Lower leg skin (tissue), 4 donors: Measurements from ENCODE around the gene FOXB1. TPM values are rescaled to one million over a fixed set of nuclear protein-coding genes. Genes with fewer than 3 reads are reported as not detected.
A peak's percentile ranks its signal among the peaks of the same experiment; 100 is the strongest.

ENCODE experiments used
- DNase-seq, 2 donors: peaks; one replicate each; pipeline ENCODE4 v3.0.0-alpha.2; 2019; ENCODE audit warnings: low spot score in 2 of 2
- H3K4me3 ChIP-seq: fragments of 200-600 bp; sonication (generic); 2 replicates; pipeline ENCODE4 v1.5.1; 2017; ENCODE audit warnings: mild to moderate bottlenecking, low read depth; ENCODE audit not compliant: poor library complexity, severe bottlenecking
- CTCF ChIP-seq, 3 donors: fragments of 450-650 bp; IDR thresholded peaks; one replicate each; pipeline ENCODE4 v1.5.1; 2016; ENCODE audit warnings: antibody characterized with exemption in 3 of 3, mild to moderate bottlenecking in 3 of 3, moderate library complexity in 2 of 3
- POLR2A ChIP-seq, 2 donors: fragments of 450-650 bp; IDR thresholded peaks; one replicate each; pipeline ENCODE4 v1.6.1; 2016 to 2017; ENCODE audit warnings: antibody characterized with exemption in 2 of 2, mild to moderate bottlenecking in 1 of 2, moderate library complexity in 1 of 2
- WGBS, 2 donors: methylation state at CpG; one replicate each; pipeline ENCODE4 v1.1.5; 2018; 5-methylcytosine and 5-hydroxymethylcytosine counted together
- intact Hi-C: fragments of 100-400 bp; cut with DNase I; formaldehyde crosslinking; loops from one replicate; pipeline ENCODE4 v1.15.0; 2023; ENCODE audit warnings: low total_unique reads
- total RNA-seq, 4 donors: library from RNA; depleted of rRNA; stranded (reverse); fragments of >200 nt; gene quantifications; one replicate each; pipeline ENCODE4 v1.1.0, GENCODE V29; 2016

Gene FOXB1
- total RNA-seq, 4 donors from 2014 or later = not detected

GRCh38 chr15:60003243-60004008 is 685 bp upstream of the FOXB1 start:
- intact Hi-C loops = no loop called here
- TF ChIP-seq CTCF (IDR thresholded peaks at IDR 0.05) (no peak), POLR2A (IDR thresholded peaks at IDR 0.05) (no peak)
- 4 to 7% methylated on average over 24 of the region's 24 CpGs for WGBS, 2 donors
- no peak overlapping the region for H3K4me3 ChIP-seq
- DNase-seq = no peak

GRCh38 chr15:60004846-60005351 is 788 bp downstream of the FOXB1 start:
- WGBS, 2 donors = 3 to 4% methylated on average over 30 to 44 of the region's 44 CpGs
- intact Hi-C loops = no loop called here
- no peak for DNase-seq
- no peak overlapping the region for H3K4me3 ChIP-seq
- no peak for TF ChIP-seq POLR2A (IDR thresholded peaks at IDR 0.05)
- TF ChIP-seq CTCF (IDR thresholded peaks at IDR 0.05) = no peak

DNA sequence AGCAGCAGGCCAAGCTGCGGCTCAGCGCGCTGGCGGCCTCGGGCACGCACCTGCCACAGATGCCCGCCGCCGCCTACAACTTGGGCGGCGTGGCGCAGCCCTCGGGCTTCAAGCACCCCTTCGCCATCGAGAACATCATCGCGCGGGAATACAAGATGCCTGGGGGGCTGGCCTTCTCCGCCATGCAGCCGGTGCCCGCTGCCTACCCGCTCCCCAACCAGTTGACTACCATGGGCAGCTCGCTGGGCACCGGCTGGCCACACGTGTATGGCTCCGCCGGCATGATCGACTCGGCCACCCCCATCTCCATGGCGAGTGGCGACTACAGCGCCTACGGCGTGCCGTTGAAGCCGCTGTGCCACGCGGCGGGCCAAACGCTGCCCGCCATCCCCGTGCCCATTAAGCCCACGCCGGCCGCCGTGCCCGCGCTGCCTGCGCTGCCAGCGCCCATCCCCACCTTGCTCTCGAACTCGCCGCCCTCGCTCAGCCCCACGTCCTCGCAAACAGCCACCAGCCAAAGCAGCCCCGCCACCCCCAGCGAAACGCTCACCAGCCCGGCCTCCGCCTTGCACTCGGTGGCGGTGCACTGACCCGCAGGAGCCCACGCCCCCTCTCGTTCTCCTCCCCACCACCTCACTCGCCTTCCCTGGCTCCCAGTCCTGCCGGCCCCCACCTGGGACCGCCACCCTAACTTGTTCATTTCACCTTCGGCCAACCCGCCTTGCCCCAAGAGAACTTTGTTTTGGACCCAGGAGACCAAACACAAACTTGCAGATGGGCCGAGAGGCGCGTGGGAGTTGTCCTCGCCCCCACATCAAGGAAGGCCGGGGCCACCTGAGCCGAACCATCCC is 1.5 kb downstream of the FOXB1 start:
- WGBS, 2 donors = 2 to 4% methylated on average over 38 to 69 of the region's 77 CpGs
- DNase-seq = no peak
- H3K4me3 ChIP-seq = peak overlapping the region; percentile 32
- intact Hi-C loops = no loop called here
- no peak for TF ChIP-seq CTCF (IDR thresholded peaks at IDR 0.05)
- no peak for TF ChIP-seq POLR2A (IDR thresholded peaks at IDR 0.05)

DNA sequence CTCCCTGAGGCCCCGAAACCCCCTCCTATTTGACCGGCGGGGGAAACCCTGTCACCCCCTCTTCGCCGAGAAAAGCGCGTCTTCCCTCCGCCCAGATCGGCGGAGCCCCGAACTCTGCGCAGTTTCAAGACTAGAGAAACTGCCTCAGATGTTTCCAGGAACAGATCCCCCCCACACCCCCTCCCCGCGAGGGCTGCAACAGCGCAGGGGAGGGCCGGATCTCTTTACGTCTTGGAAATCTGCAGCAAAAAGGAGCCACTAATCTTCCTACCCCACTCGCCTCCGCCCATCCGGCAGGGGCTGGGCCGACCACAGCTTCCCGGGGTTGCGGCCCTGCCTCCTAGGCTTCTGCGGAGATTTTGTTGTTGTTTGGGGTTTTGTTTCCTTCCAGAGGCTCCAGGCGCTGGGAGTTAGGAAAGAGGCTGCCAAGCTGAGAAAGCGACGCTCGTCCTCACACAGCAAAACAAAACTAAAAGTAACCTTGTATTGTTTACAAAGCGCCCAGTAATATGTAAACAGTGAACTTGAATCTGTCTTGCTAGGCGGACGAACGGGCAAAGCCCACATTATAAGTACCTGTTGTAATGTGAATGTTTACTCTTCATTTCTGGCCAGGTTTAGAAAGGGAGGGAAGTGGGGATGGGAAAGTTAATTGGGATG is 2.2 kb downstream of the FOXB1 start:
- WGBS, 2 donors = 1% methylated on average over 23 to 32 of the region's 32 CpGs
- TF ChIP-seq CTCF (IDR thresholded peaks at IDR 0.05) = no peak
- no peak for TF ChIP-seq POLR2A (IDR thresholded peaks at IDR 0.05)
- no peak for DNase-seq
- intact Hi-C loops = no loop called here
- peak overlapping the region; percentile 32 for H3K4me3 ChIP-seq

DNA sequence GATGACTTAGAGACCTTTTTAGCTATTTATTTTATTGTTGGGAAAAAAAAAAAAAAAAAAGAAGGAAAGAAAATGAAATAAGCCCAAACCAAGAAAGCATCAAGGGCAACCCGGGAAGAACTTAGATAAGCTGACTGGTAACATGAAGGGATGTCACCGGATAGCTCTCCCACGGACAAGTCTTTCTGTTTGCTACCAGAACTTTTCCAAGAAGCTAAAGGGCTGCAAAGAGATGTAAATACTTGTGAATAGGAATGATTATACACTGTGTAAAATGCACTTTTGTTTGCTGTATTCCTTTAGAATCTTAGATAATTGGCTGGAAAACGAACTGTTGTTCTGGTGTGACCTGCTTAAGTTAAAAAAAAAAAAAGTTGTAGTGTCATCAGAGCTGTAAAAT is 2.8 kb downstream of the FOXB1 start:
- DNase-seq = no peak

More for the DNA sequence above, 2.8 kb downstream of the FOXB1 start:
- H3K4me3 ChIP-seq = no peak overlapping the region
- intact Hi-C loops = no loop called here
- no peak for TF ChIP-seq POLR2A (IDR thresholded peaks at IDR 0.05)
- TF ChIP-seq CTCF (IDR thresholded peaks at IDR 0.05) = no peak
- WGBS, 2 donors = 18% methylated on average over 4 of the region's 4 CpGs
